Measurements from ENCODE around the gene SDHAF3. TPM values are rescaled to one million over a fixed set of nuclear protein-coding genes. Genes with fewer than 3 reads are reported as not detected.
"Not testable (repeated sequence)": the region's sequence is repeated elsewhere in the genome, so short reads cannot be mapped to it uniquely, and the experiment has no call there.

SDHAF3 gene
- total RNA-seq, 2 experiments from 2014 or later, result 21.0 to 24.2 TPM

DNA sequence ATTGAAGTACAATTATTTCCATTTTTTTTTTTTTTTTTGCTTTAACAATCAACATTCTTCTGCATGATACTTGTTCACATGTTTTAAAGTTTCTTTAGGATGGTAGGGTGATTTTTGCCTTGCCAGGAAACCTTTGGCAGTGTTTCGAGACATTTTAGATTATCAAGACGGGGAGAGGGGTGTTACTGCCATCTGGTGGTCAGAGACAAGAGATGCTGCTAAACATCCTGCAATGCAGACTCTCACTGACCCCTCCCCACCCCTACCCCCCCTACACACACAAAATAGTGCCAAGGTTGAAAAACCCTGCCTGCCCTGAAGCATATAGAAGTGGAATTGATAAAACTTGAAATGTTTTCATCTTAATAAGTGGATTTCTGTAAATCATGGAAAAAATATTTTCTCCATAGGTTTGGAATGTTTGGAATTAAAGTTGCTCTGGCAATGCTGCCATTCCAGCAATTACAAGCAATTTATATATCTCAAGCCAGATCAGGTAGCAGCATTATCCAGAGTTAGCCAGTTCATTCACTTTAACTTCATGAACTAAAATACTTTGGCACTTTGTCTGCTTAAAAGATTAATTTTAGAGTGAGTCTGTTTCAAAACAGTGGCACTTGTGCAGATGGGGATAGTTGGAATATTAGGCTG lies 62.1 kb downstream of the SDHAF3 start:
- ChIA-PET POLR2A (no interaction called here), CTCF (interaction anchor here (0.6 to 1.4 kb wide), 7 partner anchors 8 to 1479 kb away, joined by 3 to 10 read pairs (median 4); partner anchors contain the start of gene SDHAF3)
- Mint-ChIP-seq H3K27ac (no peak overlapping the region), H3K27me3 (ENCODE audit: low read depth) (no peaks in the 10 kb centered on the region), H3K9me3 (ENCODE audit: insufficient read depth) (no peaks in the 10 kb centered on the region), H3K4me1 (ENCODE audit: low read depth) (no peaks in the 10 kb centered on the region), H3K4me3 (no peak overlapping the region), H3K36me3 (ENCODE audit: low read depth) (peaks cover 14% of the 10 kb centered on the region)
- DNase-seq, result peak; percentile 60
- no peak for ATAC-seq

DNA sequence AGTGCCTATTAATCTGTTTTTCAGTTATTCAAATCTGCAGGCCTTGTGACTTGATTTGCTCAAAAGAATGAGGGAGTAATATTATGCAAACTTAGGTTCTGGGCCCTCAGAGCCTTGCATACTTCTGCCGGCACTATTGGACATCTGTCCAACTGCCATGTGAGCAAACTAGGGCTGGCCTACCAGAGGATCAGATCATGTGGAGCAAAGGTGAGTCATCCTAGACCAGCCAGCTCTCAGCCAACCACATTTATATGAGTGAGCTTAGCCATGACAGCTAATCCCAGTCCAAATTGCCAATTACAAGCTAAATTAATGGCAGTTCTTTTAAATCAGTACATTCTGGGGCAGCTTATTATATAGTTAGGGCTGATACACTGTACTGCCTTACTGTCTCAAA lies 69.6 kb downstream of the SDHAF3 start:
- ChIA-PET CTCF (interaction anchor here (1.8 kb wide), 1 partner anchor 8 kb away, joined by 4 read pairs; no protein-coding TSS in a partner anchor), POLR2A (no interaction called here)
- peaks cover 15% of the 10 kb centered on the region for H3K36me3 Mint-ChIP-seq (ENCODE audit: low read depth)
- no peaks in the 10 kb centered on the region for H3K9me3 Mint-ChIP-seq (ENCODE audit: insufficient read depth)
- DNase-seq, result no peak
- no peaks in the 10 kb centered on the region for H3K4me1 Mint-ChIP-seq (ENCODE audit: low read depth)
- H3K27ac Mint-ChIP-seq, result no peak overlapping the region
- no peak for ATAC-seq
- no peak overlapping the region for H3K4me3 Mint-ChIP-seq
- H3K27me3 Mint-ChIP-seq (ENCODE audit: low read depth), result peaks cover 5% of the 10 kb centered on the region

DNA sequence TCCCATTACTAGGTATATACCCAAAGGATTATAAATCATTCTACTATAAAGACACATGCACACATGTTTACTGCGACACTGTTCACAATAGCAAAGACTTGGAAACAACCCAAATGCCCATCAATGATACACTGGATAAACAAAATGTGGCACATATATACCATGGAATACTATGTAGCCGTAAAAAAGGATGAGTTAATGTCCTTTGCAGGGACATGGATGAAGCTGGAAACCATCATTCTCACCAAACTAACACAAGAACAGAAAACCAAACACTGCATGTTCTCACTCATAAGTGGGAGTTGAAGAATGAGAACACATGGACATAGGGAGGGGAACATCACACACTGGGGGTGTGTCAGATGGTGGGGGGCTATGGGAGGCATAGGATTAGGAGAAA lies 78.7 kb downstream of the SDHAF3 start:
- H3K4me3 Mint-ChIP-seq; H3K27ac Mint-ChIP-seq; H3K36me3 Mint-ChIP-seq (ENCODE audit: low read depth); POLR2A ChIA-PET; H3K9me3 Mint-ChIP-seq (ENCODE audit: insufficient read depth); H3K27me3 Mint-ChIP-seq (ENCODE audit: low read depth); H3K4me1 Mint-ChIP-seq (ENCODE audit: low read depth); DNase-seq; ATAC-seq: not testable (repeated sequence)
- CTCF ChIA-PET, result interaction anchor here (1.3 kb wide), 1 partner anchor 17 kb away, joined by 3 read pairs; no protein-coding TSS in a partner anchor

DNA sequence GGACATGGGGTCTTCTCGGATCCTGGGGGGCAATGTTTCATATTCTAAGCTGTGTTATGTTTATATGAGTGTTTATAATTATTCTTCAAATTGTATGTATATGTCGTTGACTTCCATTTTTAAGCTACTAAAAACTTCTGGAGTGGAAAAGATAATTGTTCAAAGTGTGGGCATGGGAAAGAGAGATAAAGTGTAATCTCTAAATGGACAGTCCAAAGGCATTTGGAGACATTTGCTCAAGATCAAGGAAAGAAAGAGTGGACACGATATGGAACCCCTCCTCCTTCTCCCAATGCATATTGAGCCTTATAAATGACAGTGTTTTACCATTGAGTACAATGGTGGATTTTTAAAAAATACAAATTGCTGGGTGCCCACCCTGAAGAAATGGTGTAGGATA lies 81.1 kb downstream of the SDHAF3 start:
- DNase-seq (no peak), ATAC-seq (no peak)
- H3K4me1 Mint-ChIP-seq (ENCODE audit: low read depth), result no peaks in the 10 kb centered on the region
- H3K27ac Mint-ChIP-seq, result no peak overlapping the region
- CTCF ChIA-PET, result no interaction called here
- POLR2A ChIA-PET, result no interaction called here
- H3K4me3 Mint-ChIP-seq, result no peak overlapping the region
- no peaks in the 10 kb centered on the region for H3K9me3 Mint-ChIP-seq (ENCODE audit: insufficient read depth)
- H3K36me3 Mint-ChIP-seq (ENCODE audit: low read depth), result no peaks in the 10 kb centered on the region
- H3K27me3 Mint-ChIP-seq (ENCODE audit: low read depth), result peaks cover 7% of the 10 kb centered on the region

DNA sequence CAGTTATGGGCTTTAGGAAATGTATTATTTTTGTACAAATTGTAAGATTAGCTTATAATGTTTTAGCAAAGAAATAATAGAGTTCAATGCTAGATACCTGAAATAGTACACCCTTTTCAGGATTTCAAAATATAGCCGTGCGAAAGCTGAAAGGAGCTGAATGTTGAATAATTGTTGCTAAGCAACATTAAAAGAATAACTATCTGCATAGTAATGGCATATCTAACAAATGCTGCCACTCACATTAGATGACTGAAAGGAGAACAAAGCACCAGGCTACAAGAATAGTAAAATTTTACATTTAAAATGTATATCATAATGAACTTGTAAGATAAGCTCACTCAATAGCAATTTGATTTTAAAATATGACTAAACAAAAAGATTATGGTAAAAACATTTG lies 82.5 kb downstream of the SDHAF3 start:
- ATAC-seq (no peak), DNase-seq (no peak)
- H3K36me3 Mint-ChIP-seq (ENCODE audit: low read depth), result no peaks in the 10 kb centered on the region
- H3K4me3 Mint-ChIP-seq, result no peak overlapping the region
- H3K9me3 Mint-ChIP-seq (ENCODE audit: insufficient read depth), result no peaks in the 10 kb centered on the region
- no peak overlapping the region for H3K27ac Mint-ChIP-seq
- ChIA-PET POLR2A (no interaction called here), CTCF (no interaction called here)
- H3K4me1 Mint-ChIP-seq (ENCODE audit: low read depth), result no peaks in the 10 kb centered on the region
- peaks cover 7% of the 10 kb centered on the region for H3K27me3 Mint-ChIP-seq (ENCODE audit: low read depth)

DNA sequence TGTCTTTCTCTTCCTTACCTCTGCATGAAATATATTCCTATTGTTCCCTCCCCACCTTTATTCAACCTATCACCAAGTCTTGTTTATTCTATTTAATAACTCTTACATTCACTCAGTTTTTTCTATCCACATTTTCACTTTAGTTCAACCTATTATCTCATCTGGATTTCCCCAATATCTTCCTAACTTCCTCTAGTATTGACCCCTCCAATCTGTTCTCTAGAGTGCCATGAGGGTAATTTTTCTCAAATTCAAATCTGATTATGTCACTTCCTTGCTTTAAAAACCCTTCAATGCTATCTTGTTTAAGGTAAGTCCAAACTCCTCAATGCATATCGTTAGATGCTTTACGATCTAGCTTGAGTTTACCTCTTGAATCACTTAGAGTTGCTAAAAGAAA lies 86.5 kb downstream of the SDHAF3 start:
- no peaks in the 10 kb centered on the region for H3K4me1 Mint-ChIP-seq (ENCODE audit: low read depth)
- no peak overlapping the region for H3K4me3 Mint-ChIP-seq
- H3K9me3 Mint-ChIP-seq (ENCODE audit: insufficient read depth), result no peaks in the 10 kb centered on the region
- ChIA-PET CTCF (no interaction called here), POLR2A (no interaction called here)
- ATAC-seq, result no peak
- H3K36me3 Mint-ChIP-seq (ENCODE audit: low read depth), result no peaks in the 10 kb centered on the region
- no peak overlapping the region for H3K27ac Mint-ChIP-seq
- no peaks in the 10 kb centered on the region for H3K27me3 Mint-ChIP-seq (ENCODE audit: low read depth)
- no peak for DNase-seq

DNA sequence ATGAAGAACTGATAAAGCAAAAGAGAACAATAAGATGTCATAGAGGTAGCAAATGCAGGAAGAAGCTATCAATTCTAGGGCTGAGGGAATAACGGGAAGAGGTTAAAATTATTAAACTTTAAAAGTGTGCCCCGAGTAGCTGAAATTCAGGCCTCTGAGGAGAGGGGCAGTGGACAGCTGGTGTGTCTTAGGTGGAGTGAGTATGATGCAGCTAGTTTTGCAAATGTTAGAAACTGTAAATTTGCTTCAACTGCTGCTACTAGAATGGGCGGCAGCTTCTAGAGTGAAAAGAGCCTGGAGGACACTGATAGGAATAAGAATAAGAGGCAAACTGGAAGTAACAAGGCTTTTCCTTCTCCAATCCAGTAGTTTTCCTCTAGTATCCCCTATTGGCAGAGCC lies 87.3 kb downstream of the SDHAF3 start:
- Mint-ChIP-seq H3K27me3 (ENCODE audit: low read depth) (no peaks in the 10 kb centered on the region), H3K4me1 (ENCODE audit: low read depth) (no peaks in the 10 kb centered on the region), H3K36me3 (ENCODE audit: low read depth) (no peaks in the 10 kb centered on the region), H3K4me3 (no peak overlapping the region), H3K9me3 (ENCODE audit: insufficient read depth) (no peaks in the 10 kb centered on the region), H3K27ac (no peak overlapping the region)
- POLR2A ChIA-PET, result no interaction called here
- CTCF ChIA-PET, result no interaction called here
- DNase-seq (no peak), ATAC-seq (no peak)

DNA sequence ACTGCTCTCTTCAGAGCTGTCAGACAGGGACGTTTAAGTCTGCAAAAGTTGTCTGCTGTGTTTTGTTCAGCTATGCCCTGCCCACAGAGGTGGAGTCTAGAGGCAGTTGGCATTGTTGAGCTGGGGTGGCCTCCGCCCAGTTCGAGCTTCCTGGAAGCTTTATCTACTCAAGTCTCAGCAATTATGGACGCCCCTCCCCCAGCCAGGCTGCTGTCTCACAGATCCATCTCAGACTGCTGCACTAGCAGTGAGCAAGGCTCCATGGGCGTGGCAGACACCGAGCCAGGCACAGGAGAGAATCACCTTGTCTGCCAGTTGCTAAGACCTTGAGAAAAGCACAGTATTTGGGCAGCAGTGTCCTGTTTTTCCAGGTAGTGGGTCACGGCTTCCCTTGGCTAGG lies 98.1 kb downstream of the SDHAF3 start:
- H3K36me3 Mint-ChIP-seq (ENCODE audit: low read depth), result no peaks in the 10 kb centered on the region
- CTCF ChIA-PET, result no interaction called here
- no peak overlapping the region for H3K27ac Mint-ChIP-seq
- DNase-seq, result no peak
- ATAC-seq, result no peak
- no peak overlapping the region for H3K4me3 Mint-ChIP-seq
- no peaks in the 10 kb centered on the region for H3K9me3 Mint-ChIP-seq (ENCODE audit: insufficient read depth)
- no peaks in the 10 kb centered on the region for H3K27me3 Mint-ChIP-seq (ENCODE audit: low read depth)
- POLR2A ChIA-PET, result no interaction called here
- H3K4me1 Mint-ChIP-seq (ENCODE audit: low read depth), result no peaks in the 10 kb centered on the region

DNA sequence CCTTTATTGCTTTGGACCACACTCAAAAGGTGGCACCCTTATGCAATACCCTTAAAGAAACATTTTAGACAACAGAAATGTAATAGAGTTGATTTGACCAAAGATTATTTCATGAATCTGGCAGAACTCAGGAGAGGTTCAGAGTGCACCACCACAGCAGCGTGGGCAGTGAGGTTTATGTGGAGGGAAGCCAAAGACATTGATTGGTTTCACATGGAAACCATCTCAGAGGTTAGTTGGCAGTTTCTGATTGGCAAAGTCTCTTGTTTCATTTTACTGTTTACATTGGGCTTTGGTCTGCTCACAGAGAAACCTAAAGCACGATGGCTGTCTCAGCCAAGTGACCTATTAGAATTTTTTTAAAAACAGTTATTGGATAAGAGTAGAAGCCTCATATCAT lies 101.3 kb downstream of the SDHAF3 start:
- no peaks in the 10 kb centered on the region for H3K4me1 Mint-ChIP-seq (ENCODE audit: low read depth)
- H3K36me3 Mint-ChIP-seq (ENCODE audit: low read depth), result no peaks in the 10 kb centered on the region
- ChIA-PET POLR2A (no interaction called here), CTCF (no interaction called here)
- H3K4me3 Mint-ChIP-seq, result no peak overlapping the region
- DNase-seq (no peak), ATAC-seq (no peak)
- no peaks in the 10 kb centered on the region for H3K9me3 Mint-ChIP-seq (ENCODE audit: insufficient read depth)
- no peak overlapping the region for H3K27ac Mint-ChIP-seq
- no peaks in the 10 kb centered on the region for H3K27me3 Mint-ChIP-seq (ENCODE audit: low read depth)

DNA sequence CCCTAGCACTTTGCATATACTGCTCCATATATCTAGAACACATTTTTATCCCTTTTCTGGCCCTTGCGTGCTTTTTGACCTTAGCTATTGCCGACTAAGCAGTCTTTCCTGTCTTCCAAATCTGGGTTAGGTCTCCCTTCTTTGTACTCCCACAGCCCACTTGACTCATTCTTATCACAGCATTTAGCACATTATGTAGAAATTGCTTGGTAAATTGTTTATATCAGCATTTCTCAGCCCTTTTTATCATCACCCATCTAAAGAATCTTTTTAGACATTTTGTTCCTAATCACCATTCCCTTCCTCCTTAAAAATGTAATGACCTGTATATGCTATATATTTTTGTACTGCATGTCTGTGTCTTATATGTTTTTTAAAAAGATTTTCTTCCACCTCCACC lies 101.7 kb downstream of the SDHAF3 start:
- ChIA-PET POLR2A (no interaction called here), CTCF (no interaction called here)
- H3K4me1 Mint-ChIP-seq (ENCODE audit: low read depth), result no peaks in the 10 kb centered on the region
- H3K4me3 Mint-ChIP-seq, result no peak overlapping the region
- ATAC-seq (no peak), DNase-seq (no peak)
- no peaks in the 10 kb centered on the region for H3K27me3 Mint-ChIP-seq (ENCODE audit: low read depth)
- no peaks in the 10 kb centered on the region for H3K9me3 Mint-ChIP-seq (ENCODE audit: insufficient read depth)
- no peak overlapping the region for H3K27ac Mint-ChIP-seq
- no peaks in the 10 kb centered on the region for H3K36me3 Mint-ChIP-seq (ENCODE audit: low read depth)

DNA sequence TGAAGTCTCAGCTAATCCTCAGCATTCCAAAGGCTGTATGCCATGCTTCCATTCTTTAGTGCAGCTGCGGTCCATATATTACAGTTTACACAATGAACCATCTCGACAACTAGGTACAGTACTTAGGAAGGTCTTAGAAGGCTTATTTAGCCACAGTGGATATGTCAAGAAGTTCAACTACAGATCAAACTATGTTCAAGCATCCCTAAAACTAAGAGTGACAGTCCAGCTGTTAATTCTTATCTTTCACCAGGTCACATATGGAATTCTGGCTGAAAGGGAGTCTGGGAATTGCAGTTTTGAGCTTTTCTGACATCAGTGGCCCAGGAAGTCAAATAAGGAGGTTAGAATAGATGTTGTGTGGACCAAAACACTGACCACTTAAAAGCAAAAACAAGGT lies 106.8 kb downstream of the SDHAF3 start:
- Mint-ChIP-seq H3K36me3 (ENCODE audit: low read depth) (no peaks in the 10 kb centered on the region), H3K4me3 (no peak overlapping the region), H3K4me1 (ENCODE audit: low read depth) (no peaks in the 10 kb centered on the region), H3K9me3 (ENCODE audit: insufficient read depth) (no peaks in the 10 kb centered on the region), H3K27ac (no peak overlapping the region), H3K27me3 (ENCODE audit: low read depth) (no peaks in the 10 kb centered on the region)
- no peak for DNase-seq
- ChIA-PET POLR2A (no interaction called here), CTCF (no interaction called here)
- ATAC-seq, result no peak

DNA sequence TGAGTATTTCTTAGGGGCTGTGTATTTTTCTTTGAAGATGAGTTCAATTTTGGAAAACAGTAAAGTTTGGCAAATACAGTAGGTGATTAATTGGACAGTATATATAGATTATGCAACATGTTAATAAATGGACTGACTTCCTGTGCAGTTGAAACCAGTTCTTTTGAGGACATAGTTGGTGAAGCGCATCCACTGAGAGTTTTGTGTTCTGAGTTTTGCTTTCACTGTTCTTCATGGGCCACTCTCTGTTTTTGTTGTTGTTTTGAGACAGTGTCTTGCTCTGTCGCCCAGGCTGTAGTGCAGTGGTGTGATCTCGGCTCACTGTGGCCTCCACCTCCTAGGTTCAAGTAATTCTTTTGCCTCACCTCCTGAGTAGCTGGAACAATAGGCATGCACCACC lies 109.0 kb downstream of the SDHAF3 start:
- ATAC-seq, result no peak
- ChIA-PET POLR2A (no interaction called here), CTCF (no interaction called here)
- no peak for DNase-seq
- no peak overlapping the region for H3K4me3 Mint-ChIP-seq
- no peaks in the 10 kb centered on the region for H3K9me3 Mint-ChIP-seq (ENCODE audit: insufficient read depth)
- no peaks in the 10 kb centered on the region for H3K4me1 Mint-ChIP-seq (ENCODE audit: low read depth)
- no peaks in the 10 kb centered on the region for H3K36me3 Mint-ChIP-seq (ENCODE audit: low read depth)
- H3K27ac Mint-ChIP-seq, result no peak overlapping the region
- no peaks in the 10 kb centered on the region for H3K27me3 Mint-ChIP-seq (ENCODE audit: low read depth)
